Right lung (tissue), 10 donors: ENCODE data around the gene CPEB4. TPM values are rescaled to one million over a fixed set of nuclear protein-coding genes. Genes with fewer than 3 reads are reported as not detected.

Experiments
- DNase-seq, 2 donors: peaks; one replicate each; pipeline ENCODE4 v3.0.0-alpha.2; 2013
- long read RNA-seq, 8 donors: transcript quantifications; one replicate each; lab custom pipeline, GENCODE V29; 2026
- polyA plus RNA-seq, 5 donors: library from polyadenylated mRNA; unstranded; fragments of 120-200 nt; gene quantifications; one replicate each; pipeline versions ENCODE4 v1.2.1 to v1.2.3, GENCODE V29; 2013; ENCODE audit warnings: inconsistent platforms in 1 of 5, low replicate concordance in 1 of 5; ENCODE audit not compliant: insufficient read length in 5 of 5, insufficient read depth in 1 of 5

CPEB4 gene
- 10 to 100 TPM; 12.3 to 18.5 (median 17.0) TPM for polyA plus RNA-seq
- long read RNA-seq, donor 1, partial matches to known transcripts: 0 of 1 reads
- long read RNA-seq, donor 1, other reads (novel, unspliced or antisense): 0 of 1 reads
- long read RNA-seq, donor 2: 0 reads
- long read RNA-seq, donor 3: 0 reads
- long read RNA-seq, donor 4, partial matches to known transcripts: 0 of 2 reads
- long read RNA-seq, donor 4, other reads (novel, unspliced or antisense): 0 of 2 reads
- long read RNA-seq, donor 5, partial matches to known transcripts: 0 of 1 reads
- long read RNA-seq, donor 5, other reads (novel, unspliced or antisense): 0 of 1 reads
- long read RNA-seq, donor 6, partial matches to known transcripts: 0 of 2 reads
- long read RNA-seq, donor 6, other reads (novel, unspliced or antisense): 0 of 2 reads
- long read RNA-seq, donor 7: 0 reads
- long read RNA-seq, donor 8, partial matches to known transcripts: 0 of 3 reads
- long read RNA-seq, donor 8, other reads (novel, unspliced or antisense): 0 of 3 reads

- peak; percentile 99 for DNase-seq
Measured at GRCh38 chr5:173887610-173888472, at the start of gene CPEB4. TSS of gene CPEB4 (plus strand) at chr5:173888349. CDS start at chr5:173889734, 1,385 bp downstream.

DNA sequence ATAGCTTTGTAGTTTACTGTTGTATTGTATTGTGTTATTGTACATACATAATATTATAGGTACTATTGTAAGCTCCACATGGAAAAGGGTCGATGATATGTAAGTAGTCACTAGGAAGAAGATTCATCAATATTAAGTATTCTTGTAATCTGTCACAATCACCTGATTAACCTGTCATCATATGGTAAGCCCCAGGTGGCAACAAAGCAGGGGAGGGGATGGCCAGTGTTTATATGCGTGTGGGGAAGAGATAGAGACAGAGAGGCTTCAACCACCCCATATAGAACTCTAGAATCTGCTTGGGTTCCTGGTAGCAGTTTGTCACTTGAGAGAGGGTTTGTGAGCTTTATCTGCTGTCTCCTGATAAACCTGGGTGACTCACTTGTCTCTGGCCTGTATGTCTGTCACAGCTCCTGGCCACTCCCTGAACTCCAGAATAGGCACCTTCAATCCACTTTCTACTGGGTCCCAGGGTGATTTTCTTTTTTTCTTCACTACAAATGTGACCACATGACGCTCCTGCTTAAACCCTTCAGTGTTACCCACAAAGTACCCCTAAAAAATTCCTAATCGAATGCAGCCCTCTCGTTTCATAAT lies 48.9 kb upstream of the CPEB4 start:
- DNase-seq: no peak

- DNase-seq: no peak
Measured at GRCh38 chr5:173840111-173840983, 47.8 kb upstream of the CPEB4 start.

- no peak for DNase-seq
Measured at GRCh38 chr5:173841710-173842109, 46.4 kb upstream of the CPEB4 start.

DNA sequence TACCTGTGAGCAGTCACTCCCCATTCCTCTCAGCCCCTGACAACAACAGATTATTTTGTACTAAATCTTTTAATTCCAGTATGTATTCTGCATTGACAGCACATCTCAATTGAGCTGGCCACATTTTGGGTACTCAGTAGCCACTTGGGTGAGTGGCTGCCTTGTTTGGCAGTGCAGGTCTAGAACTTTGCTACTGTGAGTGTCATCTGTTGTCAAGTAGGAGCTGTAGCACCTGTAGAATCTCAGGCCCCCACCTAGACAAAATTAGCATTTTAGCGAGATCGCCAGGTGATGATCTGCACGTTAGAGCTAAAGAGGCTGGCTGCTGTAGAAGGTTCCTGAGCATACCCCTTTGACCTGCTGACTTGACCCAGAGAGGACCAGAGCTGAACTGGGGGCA lies 44.4 kb upstream of the CPEB4 start:
- DNase-seq: no peak

DNA sequence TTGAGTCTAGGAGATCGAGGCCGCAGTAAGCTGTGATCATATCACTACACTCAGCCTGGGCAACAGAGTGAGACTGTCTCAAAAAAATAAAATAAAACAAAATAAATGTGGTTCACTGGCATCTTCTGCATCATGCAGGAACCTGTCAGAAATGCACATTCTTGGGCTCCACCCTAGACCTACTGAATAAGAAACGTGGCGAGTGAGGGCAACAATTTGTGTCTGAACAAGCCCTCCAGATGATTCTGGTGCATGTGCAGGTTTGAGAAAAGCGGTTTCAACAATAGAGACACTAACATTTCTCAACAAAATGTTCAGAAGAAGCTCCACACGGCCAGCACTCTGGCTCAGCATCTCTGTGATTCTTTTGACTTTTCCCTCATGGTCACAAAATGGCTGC lies 42.8 kb upstream of the CPEB4 start:
- no peak for DNase-seq

DNA sequence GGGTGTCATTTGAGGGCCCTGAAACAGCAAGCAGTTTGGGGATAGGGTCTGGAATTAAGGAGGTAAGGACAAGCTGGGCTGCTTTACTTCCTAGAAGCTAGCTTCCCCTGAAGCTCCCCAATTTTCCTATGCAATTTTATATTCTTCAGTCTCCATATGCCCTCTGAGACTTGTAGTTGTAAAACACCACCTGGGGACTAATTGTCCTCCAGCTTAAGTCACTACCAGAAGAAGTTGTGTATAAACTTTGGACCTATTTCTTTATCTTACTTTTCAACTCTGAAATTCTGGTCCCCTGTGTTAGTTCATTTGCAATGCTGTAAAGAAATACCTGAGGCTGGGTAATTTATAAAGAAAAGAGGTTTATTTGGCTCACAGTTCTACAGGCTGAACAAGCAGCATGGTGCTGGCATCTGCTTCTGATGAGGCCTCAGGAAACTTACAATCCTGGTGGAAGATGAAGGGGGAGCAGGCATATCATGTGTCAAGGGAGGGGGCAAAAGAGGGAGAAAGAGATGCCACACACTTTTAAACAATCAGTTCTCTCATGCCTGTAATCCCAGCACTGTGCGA lies 41.1 kb upstream of the CPEB4 start:
- DNase-seq: no peak

- DNase-seq: no peak
Measured at GRCh38 chr5:173848986-173849596, 39.1 kb upstream of the CPEB4 start.

- DNase-seq: no peak
Measured at GRCh38 chr5:173849908-173850307, 38.2 kb upstream of the CPEB4 start.

DNA sequence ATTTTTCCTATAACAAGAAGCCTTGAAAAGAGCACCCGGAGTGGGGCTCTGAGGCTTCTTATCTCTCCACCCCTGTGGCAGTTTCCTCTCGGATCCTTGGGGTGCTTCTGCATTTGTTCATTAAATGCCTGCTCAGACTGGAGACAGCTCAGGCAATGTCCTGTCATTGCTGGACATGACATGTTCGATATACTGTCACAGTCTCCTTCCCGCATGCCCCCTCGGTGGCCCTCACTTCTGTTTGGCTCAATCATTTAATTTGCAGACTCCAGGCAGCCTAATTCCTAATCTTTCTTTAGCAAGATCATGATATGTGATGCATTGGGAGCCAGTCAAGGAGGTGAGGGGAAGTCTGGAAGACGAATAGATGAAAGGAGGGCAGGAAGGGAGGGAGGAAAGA lies 37.5 kb upstream of the CPEB4 start:
- DNase-seq: no peak

DNA sequence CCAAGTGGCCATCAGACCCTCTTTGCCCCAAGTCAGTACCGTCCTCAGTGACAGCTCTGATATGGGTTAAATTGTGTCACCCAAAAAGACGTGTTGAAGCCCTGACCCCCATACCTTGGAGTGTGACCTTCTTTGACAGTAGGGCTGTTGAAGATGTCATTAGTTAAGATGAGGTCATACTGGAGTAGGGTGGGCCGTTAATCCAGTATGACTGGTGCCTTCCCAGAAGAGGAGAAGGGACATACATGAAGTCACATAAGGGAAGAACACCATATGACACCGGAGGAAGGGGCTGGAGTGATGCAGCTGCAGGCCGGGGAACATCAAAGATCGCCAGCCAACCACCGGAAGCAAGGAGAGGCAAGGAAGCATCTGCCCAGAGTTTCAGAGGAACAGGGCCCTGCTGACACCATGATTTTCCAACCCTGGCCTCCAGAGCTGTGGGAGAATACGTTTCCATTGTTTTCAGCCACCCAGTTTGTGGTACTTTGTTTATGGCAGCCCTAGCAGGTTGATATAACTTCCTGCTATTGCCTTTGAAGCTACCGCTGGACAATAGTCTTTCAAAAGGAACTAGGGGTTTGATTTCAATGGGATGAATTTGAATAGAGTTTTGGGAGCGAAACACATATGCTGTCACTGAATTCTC lies 36.4 kb upstream of the CPEB4 start:
- DNase-seq: peak in 1 of 2 donors; percentile 32

DNA sequence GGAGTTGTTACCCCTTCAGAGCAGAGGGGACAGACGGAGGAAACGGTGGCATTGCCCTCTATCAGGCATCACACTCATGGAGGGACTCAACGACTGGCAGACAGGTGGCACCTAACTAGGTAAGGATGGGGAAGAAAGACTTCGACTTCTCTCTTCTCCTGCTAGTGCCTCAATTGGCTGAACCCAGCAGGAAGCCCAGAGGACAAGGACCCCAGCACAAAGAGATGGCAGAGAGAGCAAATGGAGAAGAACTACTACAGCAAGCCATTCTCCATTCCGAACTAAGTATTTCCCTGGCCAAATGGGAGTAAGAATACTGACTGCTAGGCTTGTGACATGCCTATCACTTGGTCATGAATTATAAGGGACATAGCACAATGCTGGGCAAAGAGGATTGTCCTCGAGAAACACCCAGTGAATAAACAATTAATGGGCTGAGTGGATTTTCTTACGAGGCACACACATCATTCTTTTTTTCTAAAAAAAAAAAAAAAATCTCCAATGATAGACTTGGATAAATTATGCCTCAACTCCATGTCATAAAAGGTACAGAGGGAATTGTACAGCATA lies 35.3 kb upstream of the CPEB4 start:
- no peak for DNase-seq

DNA sequence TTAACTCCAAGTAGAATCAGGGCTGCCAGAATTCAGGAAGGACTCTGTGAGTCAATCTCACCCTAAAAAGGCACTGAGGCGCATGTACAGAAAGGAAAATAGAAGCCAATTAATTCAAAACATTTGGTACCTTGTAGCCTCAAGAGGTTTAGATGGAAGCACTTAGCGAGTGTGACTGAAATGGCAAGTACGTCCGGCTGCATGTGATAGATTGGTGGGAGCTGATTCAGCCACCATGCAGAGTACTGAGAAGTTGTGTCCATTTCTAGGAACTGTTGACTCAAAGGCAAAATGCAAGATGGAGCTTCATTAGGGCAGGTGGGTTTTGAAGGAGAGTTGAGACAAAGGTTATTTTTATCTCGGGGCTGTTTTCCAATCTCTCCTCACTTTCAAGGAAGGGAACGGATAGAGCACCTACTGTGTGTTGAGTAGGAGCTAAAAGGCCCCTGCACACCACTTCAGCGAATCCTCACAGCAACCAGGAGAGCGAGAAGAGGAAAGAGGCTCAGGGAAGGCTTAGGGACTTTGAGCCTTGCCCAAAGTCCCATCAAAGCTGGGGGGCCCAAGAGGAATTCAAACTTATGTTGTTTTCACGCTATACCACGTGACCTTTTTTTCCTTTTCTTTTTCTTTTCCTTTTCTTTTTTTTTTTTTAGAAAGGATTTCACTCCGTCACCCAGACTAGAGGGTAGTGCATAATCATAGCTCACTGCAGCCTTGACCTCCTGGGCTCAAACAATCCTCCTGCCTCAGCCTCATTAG lies 34.6 kb upstream of the CPEB4 start:
- DNase-seq: no peak

- DNase-seq: no peak
Measured at GRCh38 chr5:173855162-173855994, 32.8 kb upstream of the CPEB4 start.

GRCh38 chr5:173855995-173856656 lies 32.0 kb upstream of the CPEB4 start:
- no peak for DNase-seq

GRCh38 chr5:173857234-173857633 lies 30.9 kb upstream of the CPEB4 start:
- no peak for DNase-seq

DNA sequence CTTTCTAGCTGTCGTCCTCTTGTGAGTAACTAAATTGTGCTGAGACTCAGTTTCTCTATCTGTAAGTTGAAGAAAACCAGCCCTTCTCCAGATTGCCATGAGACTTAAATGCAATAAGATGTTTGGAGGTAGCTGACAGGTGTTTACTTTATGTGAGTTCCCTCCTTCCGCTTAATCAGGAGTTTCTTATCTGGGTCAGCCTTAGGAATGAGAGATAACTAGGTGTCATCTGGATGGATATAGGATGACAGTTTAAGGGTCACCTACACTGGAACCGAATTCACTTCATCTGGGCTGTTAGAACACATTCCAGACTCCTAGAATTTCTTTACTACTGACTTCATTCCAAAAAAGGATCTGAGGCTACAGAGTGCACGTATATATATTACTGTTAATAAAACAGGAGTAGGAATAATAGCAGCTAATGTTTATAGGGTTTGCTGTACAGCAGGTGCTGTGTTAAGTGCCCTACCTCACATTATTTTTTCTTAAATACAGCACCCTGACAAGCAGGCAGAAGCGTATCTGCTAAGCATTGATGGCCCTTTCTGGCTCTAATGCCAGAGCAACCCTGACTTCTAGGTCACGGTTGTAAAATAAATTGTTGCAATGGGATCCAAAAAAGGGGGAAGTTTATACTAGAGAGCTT lies 30.0 kb upstream of the CPEB4 start:
- DNase-seq: no peak
